HG02623 (cell line): ENCODE data around the gene CYP2S1.
"Not testable (repeated sequence)": the region's sequence is repeated elsewhere in the genome, so short reads cannot be mapped to it uniquely, and the experiment has no call there.

Source experiments
- ATAC-seq: cut with Tn5 transposase; IDR thresholded peaks from one replicate; pipeline ENCODE4 v1.9.1; 2021; ENCODE audit warnings: moderate library complexity; ENCODE audit not compliant: unreplicated experiment

Gene CYP2S1, protein sequence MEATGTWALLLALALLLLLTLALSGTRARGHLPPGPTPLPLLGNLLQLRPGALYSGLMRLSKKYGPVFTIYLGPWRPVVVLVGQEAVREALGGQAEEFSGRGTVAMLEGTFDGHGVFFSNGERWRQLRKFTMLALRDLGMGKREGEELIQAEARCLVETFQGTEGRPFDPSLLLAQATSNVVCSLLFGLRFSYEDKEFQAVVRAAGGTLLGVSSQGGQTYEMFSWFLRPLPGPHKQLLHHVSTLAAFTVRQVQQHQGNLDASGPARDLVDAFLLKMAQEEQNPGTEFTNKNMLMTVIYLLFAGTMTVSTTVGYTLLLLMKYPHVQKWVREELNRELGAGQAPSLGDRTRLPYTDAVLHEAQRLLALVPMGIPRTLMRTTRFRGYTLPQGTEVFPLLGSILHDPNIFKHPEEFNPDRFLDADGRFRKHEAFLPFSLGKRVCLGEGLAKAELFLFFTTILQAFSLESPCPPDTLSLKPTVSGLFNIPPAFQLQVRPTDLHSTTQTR

DNA sequence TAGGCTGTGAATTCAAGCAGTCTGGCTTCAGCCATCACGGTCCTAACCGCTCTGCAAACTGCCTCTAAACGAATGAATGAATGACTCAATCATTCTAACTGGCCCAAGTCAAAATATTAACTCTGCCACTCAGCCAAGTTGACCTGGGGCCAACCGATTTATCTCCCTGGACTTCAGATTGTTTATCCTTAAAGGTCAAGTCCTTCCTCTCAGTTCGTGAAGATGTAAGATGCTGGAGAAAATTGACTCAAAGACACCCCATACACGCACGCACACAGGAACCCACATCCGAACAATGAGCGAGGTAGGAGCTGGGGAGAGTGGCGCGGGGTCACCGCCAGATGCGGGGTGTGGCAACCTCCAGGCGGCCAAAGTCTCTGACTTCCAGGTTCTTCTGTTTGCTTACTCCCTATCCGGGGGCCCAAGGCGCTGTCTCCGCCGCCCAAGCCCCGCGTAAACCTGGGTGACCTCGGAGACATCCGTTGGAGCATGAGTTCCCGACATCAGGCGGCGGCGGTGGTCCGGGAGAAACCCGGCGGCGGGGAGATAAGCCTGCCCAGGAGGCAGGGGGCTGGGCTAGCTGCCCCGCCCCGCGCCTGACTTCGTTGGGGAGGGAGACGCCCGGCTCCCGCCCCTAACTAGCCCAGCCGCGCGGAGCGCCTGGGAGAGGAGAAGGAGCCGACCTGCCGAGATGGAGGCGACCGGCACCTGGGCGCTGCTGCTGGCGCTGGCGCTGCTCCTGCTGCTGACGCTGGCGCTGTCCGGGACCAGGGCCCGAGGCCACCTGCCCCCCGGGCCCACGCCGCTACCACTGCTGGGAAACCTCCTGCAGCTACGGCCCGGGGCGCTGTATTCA lies at the start of gene CYP2S1:
Gene CYP2S1 (plus strand): TSS at position 646 of the 856 bp plus-strand sequence. CDS start 46 bp downstream, at position 692.
- no peak for ATAC-seq

DNA sequence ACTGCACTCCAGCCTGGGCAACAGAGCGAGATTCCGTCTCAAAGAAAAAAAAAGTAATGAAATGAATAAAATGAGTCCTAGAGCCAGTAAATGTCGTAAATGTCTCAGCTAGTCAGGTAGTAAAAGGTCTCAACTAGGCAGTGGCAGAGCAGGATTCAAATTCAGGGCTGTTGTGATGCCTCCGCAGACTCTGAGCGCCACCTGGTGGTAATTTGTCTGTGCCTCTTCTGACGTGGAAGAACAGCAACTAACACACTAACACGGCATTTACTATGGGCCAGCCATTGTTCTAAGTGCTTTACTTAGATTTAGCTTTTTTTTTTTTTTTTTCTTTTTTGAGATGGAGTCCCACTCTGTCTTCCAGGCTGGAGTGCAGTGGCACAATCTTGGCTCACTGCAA lies 48.6 kb upstream of the CYP2S1 start:
- ATAC-seq = no peak

DNA sequence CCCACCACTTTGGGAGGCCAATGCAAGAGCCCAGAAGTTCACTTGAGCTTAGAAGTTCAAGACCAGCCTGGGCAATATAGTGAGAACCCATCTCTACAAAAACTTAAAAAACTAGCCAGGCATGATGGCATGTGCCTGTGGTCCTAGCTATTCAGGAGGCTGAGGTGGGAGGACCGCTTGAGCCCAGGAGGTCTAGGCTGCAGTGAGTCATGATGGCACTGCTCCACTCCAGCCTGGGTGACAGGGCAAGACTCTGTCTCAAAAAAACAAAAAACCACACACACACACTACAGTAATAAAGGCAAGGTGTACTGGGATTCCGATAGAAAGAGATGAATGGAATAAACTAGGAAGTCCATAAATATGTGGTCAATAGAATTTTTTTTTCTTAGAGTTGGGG lies 43.2 kb upstream of the CYP2S1 start:
- no peak for ATAC-seq

GRCh38 chr19:41150986-41151385 lies 42.0 kb upstream of the CYP2S1 start:
- ATAC-seq = not testable (repeated sequence)

GRCh38 chr19:41154060-41154459 lies 39.0 kb upstream of the CYP2S1 start:
- no peak for ATAC-seq

DNA sequence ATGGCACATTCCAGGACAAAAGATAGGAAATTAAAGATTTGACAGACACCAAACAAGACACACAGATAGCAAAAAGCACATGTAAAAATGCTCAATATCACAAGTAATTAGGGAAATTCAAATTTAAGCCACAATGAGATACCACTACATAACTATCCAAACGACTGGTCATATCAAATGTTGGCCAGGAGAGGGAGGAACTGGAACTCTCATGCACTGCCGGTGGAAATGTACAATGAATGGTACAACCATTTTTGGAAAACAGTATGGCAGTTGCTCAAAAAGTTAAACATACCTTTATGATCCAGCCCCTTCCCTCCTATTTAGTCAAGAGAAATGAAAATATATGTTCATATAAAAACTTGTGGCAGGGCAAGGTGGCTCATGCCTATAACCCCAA lies 36.8 kb upstream of the CYP2S1 start:
- no peak for ATAC-seq

DNA sequence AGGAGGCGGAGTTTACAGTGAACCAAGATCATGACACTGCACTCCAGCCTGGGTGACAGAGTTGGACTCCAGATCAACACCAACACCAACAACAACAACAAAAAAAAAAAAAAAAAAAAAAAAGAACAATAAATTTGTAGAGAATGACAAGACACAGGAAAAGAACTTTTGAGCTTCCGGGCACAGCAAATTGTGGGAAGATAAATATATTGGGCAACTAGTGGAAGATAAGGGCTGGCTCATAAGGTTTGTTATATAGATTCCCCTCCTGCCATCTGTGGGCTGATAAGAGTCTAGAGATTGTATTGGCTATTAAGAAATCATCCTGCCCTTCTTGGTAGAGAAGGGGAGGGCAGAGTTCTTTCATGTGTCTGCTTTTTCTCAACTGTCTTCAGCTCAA lies 33.1 kb upstream of the CYP2S1 start:
- no peak for ATAC-seq

DNA sequence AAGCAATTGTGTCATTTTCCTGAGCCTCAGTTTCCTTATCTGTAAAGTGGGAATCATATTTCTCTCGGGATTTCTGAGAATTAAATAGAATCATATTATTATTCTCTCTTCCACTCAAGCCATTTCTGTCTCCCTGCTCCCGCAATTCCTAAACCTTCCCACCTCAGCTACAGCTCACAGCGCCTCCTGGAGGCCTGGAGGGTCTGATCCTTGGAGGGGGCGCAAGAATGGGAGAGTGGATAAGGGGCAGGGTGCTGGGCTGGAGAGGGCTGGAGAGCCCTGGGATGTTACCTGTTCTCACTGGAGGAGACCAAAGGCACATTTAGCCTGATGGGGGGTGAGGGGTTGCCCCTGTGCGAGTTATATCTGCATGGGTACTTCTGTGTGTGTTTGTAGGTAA lies 31.1 kb upstream of the CYP2S1 start:
- ATAC-seq = no peak

DNA sequence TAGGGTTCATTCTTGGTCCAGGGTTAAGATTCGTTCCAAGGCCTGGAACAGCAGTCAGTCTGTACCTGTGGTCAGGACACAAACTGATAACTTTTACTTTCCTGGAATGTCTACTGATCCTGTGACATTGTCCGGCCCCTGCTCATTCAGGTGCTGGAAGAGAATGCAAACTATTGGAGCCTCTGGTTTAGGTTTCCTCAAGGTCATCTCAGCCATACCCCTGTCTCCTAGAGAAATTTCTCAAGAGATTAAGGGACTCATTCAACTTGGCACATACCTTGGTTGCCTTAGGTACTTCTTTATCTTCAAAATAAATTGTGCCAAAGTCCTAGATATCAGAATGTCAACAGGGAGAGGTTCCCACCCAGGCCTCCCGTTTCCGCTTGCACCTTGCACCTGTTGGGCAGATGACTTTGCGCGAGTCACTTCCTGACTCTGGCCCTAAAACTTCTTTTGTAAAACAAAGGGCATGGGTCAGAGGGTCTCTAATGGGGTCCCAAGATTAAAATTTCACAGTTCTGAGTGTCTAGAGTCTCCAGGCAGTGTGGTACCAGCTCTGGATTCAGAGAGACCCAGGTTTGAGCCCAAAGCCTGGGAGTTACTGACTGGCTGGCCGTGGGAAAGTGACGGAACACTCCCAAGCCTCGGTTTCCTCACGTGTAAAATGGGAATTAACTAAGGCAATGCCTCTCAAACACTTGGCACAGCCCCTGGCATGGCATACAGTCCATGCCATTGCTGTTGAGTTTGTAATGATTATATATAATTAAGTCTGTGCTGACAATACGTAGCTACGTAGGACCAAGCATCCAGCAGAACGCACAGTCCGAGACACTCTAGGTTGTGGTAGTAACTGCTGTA lies 25.8 kb upstream of the CYP2S1 start:
- ATAC-seq = no peak

GRCh38 chr19:41172297-41173164 lies 20.5 kb upstream of the CYP2S1 start:
- ATAC-seq = no peak

- no peak for ATAC-seq
Observed at GRCh38 chr19:41174297-41174928, 18.6 kb upstream of the CYP2S1 start.

GRCh38 chr19:41175801-41176777 lies 16.9 kb upstream of the CYP2S1 start:
- no peak for ATAC-seq

DNA sequence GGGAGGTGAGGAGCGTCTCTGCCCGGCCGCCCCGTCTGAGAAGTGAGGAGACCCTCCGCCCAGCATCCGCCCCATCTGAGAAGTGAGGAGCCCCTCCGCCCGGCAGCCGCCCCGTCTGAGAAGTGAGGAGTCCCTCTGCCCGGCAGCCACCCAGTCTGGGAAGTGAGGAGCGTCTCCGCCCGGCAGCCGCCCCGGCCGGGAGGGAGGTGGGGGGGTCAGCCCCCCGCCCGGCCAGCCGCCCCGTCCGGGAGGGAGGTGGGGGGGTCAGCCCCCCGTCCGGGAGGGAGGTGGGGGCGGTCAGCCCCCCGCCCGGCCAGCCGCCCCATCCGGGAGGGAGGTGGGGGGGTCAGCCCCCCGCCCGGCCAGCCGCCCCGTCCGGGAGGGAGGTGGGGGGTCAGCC lies 12.8 kb upstream of the CYP2S1 start:
- ATAC-seq = not testable (repeated sequence)

DNA sequence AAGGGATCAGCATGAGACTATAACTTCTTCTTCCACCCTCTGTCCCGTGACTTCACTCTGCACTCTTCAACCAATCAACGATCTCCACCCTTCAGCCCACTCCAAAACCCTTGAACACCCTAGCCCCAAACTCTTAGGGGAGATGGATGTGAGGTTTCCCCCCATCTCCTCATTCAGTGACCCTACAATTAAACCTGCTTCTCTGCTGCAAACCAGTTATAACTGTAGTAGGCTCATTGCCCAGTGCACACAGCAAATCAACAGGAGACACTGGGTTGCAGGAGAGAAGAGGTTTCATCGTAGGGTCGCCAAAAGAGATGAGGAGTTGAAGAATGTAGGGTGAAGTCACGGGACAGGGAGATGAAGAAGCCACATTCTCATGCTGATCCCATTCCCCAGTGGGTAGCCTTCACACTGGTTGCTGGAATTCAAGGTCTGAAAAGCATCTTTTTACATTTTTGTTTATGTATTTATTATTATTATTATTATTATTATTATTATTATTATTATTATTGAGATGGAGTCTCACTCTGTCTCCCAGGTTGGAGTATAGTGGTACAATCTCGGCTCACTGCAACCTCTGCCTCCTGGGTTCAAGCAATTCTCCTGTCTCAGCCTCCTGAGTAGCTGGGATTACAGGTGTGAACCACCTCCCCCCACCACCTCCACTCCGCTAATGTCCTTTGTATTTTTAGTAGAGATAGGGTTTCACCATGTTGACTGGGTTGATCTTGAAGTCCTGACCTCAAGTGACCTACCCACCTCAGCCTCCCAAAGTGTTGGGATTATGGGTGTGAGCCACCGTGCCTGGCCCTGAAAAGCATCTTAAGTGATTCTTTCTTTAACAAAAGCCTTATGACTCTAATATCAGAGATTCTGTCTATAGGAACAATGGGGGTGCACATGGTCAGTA lies 5.8 kb upstream of the CYP2S1 start:
- no peak for ATAC-seq

DNA sequence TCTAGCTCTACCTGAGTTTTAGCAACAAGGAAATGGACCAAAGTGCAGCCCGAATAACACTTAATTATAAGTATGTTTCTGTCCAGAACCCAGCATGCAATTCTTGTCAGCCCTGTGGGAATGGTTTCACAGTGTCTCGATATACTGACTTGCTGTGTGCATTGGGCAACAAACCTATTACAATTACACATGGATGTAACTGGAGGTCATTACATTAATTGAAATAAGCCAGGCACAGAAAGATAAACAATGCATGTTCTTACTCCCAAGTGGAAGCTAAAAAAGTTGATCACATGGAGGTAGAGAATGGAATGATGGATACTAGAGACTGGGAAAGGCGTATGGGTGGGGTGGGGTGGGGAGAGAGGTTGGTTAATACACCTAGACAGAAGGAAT lies 5.1 kb upstream of the CYP2S1 start:
- no peak for ATAC-seq

DNA sequence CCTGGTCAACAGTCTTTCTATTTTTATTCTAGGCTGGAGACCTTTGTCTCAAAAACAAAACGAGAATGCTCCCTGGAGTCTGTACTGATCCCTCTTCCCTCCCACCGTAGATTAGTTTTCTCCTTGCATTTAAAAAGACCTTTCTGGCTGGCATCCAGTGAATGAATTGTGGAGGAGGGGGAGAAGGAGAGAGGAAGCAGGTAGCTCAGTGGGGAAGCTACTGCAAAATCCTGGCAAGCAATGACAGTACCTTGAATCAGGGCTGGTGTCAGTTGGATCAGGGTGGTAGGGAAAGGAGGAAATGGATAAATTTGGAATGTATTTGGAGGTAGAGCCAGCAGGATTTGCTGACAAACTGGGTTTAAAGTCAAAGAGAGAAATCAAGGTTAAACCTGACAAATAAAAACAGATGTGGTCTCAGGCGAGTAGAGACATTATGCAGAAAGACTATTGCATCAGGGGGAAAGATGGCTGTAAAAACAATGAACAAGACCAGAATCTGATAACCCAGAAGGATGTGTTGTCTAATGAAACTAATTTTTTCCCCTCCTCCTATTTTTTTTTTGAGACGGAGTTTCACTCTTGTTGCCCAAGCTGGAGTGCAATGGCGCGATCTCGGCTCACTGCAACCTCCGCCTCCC lies 3.5 kb upstream of the CYP2S1 start:
- ATAC-seq = no peak
